HG03432 (cell line): ENCODE data around the gene PARS2.

Experiments used
- ATAC-seq: cut with Tn5 transposase; IDR thresholded peaks from one replicate; pipeline ENCODE4 v1.9.1; 2021; ENCODE audit warnings: mild to moderate bottlenecking, moderate library complexity; ENCODE audit not compliant: unreplicated experiment

The PARS2 gene

DNA sequence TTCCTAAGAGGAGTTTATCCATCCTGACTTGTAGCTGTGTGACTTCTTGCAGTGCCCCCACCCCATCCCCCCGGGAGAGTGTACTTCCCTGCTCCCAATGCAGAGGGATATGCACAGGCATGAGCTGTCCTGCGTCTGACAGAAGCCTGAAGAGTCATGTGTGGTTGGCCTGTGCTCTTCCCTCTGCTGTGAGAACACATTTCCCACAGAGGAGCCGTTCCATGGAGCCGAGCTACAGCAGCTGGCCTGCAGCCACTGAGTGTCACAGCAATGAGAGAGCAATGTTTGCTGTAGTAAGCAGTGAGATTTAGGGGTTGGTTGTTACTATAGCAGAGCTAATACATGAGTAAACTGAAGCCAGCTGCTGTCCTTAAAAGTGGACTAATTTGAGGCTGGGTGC lies 22.0 kb downstream of the PARS2 start:
- ATAC-seq, result no peak

DNA sequence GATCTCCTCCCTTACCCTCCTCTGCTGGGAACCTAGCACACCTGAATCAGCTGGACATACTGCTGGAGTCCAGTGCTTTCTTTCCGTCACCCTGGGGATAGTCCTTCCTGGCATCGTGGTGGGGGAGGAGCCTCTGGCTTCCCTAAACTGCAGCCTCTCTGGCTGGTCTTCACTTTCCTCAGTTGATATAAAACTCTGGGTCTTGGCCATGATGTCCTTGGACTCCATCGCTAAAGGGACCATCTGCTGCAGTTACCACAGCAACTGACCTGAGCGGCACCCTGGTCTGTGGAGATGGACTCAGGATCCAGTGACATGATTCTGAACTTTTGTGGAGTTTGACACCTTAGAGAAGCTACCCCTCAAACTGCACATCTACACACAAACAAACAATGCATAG lies 22.8 kb downstream of the PARS2 start:
- no peak for ATAC-seq

GRCh38 chr1:54738244-54738643 lies 26.1 kb downstream of the PARS2 start:
- ATAC-seq, result no peak

DNA sequence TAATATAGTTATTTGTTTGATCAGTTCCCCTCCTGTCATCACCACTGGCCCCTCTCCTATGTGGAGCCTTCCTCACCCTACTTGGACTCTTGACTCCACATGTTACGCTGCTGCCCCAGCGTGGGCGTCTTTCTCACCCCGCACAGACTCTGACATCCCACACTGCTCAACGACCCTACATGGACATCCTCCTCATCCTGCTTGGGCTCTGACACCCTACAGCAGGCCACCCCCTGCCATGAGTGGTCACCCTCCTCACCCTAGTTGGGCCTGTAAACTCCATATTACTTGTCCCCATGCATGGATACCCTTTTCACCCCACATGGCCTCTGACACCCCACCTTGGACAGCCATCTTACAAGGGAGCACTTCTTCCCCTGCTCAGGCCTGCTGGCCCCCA lies 27.6 kb downstream of the PARS2 start:
- ATAC-seq, result no peak

- ATAC-seq, result no peak
Measured at GRCh38 chr1:54728027-54728426, 36.3 kb downstream of the PARS2 start.

DNA sequence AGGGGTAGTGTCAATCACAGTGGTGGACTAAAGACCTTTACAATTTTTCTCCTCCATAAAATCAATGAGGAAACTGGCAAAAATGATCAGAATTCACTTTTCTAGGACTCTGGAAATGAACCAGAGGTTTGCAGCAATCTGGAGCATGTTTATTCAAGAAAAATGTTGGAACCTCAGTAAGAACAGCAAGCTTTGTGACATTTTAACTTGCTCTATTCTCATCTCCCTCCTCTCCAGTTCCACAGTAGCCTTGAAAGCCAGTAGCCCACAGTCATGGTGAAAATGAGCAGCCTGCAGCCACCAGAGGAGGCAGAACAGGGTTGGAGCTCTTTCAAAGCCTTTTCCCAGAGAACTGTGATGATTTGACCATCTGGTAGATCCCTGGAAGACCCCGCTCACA lies 39.6 kb downstream of the PARS2 start:
- no peak for ATAC-seq

DNA sequence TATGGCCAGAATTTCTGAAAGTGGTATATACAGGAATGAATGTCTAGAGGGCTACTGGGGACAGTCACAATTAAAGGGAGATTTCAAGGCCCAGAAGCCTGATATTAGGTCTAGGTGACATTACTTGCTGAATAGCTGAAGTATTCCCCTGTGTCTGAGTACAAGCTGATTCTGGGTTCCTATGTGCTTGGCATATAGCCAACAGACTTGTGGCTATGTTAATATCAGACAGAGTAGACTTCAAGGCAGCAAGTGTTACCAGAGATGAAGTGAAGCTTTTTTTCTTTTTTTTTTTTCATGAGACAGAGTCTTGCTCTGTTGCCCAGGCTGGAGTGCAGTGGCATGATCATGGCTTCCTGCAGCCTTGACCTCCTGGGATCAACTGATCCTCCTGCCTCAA lies 40.3 kb downstream of the PARS2 start:
- ATAC-seq, result no peak

- ATAC-seq, result no peak
Measured at GRCh38 chr1:54721719-54722118, 42.6 kb downstream of the PARS2 start.

DNA sequence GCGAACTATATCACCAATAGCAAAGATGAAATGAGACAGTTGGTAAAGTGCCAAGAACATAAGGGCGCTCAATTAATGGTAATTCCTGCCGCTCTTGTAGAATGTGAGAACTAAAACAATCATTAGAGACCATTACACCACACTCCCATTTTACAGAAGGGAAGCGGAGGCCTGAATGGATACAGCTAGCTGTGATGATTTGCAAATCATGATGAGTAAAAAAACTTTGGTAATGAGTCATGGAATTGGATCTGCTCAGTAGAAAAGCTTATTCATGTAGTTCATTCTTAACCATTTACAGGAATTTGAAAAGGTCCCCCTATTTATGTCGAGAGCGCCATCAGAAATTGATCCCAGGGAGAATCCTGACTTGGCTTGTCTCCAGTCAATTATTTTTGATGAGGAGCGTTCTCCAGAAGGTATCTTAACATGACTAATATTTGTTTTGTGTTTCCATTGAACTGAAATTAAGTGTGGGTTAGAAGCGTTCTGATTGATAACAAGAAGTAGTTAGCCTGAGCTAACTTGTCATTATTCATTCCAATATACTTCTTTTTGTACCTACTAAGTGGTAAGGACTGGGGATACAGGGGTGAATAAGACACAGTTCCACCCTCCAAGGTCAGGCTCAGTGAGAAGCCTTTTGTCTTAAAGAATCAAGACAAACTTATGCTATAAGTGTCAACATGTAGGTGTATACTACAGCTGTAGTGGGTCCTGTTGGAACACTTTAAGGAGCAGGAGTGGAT lies 47.9 kb downstream of the PARS2 start:
- ATAC-seq, result no peak

GRCh38 chr1:54715493-54716298 lies 48.6 kb downstream of the PARS2 start, which contains the start of gene TTC4:
Gene TTC4 (plus strand): TSS chr1:54715861. CDS start chr1:54715909, 48 bp downstream.
- ATAC-seq, result peak; percentile 99

DNA sequence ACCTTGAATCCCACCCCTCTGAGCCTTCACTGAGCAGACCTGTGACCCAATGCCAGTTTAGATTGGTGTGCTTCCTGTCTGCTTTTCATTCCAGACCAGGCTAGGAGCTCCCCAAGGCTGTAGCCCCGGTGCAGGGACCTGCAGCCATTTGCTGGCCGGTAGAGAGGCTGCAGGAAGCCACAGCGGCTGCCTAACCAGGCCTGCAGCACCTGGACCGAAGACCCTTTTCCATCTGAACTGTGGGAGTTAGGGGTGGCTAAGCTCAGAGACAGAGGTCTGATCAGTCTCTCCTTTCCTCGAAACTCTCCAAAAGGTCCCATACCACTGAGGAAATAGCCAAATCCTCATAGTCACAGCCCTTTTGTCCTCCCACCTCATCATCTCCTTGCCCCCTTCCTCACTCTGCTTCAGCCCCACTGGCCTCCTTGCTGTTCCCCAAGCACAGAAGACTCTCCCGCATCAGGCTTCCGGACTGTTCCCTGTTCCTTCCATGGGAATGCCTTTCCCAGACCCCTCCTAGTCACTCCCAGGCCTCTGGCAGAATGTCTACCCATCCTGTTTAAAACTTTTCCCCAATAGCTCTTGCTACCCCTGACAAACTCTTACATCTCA lies 49.3 kb downstream of the PARS2 start:
- ATAC-seq, result no peak

DNA sequence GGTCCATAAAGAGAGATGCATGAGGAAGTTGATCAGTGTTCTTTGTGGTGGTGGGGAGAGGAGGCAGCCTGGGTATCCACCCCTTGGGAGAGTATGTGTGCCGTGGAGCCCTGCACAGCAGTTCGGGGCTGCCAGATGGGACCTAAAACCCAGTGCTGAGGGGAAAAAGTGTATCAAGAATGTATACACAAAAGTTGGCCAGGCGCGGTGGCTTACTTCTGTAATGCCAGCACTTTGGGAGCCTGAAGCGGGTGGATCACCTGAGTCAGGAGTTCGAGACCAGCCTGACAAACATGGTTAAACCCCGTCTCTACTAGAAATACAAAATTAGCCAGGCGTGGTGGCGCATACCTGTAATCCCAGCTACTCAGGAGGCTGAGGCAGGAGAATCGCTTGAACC lies 52.8 kb downstream of the PARS2 start:
- no peak for ATAC-seq

DNA sequence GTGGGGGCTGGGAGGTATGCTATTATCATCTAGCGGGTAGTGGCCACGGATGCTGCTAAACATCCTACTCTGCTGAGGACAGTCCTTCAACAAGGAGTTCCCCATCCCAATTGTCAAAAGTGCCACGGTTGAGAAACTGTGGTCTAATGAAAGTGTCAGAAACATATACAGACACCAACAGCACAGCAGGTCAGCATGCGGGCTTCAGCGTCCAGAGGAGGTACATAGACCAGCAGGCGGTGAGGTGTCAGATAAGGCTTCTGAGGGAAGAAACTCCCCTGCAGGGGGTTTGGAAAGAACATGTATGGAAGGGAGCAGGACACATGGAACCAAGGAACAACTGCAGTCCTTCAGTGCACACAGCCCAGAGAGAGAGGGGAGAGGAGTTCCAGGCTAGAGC lies 53.5 kb downstream of the PARS2 start:
- ATAC-seq, result no peak

DNA sequence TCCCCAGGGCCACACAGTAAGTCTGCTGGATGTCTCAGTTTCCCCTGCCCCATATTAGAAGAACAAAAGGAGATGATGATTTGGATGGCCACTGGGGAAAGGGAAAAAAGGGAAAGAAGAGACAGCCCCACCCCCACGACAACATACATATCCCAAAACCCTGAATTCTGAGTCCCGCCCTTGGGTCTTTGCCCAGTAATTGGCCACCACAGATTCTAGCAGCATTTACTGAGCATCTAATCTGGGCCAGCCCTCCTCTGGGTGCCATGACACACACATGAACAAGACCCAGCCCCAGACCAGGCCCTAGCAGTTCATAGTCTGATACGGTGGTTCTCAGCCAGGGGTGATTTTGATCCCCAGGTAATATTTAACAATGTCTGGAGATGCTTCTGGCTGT lies 53.9 kb downstream of the PARS2 start:
- no peak for ATAC-seq

- ATAC-seq, result no peak
Measured at GRCh38 chr1:54709547-54710292, 54.6 kb downstream of the PARS2 start.

DNA sequence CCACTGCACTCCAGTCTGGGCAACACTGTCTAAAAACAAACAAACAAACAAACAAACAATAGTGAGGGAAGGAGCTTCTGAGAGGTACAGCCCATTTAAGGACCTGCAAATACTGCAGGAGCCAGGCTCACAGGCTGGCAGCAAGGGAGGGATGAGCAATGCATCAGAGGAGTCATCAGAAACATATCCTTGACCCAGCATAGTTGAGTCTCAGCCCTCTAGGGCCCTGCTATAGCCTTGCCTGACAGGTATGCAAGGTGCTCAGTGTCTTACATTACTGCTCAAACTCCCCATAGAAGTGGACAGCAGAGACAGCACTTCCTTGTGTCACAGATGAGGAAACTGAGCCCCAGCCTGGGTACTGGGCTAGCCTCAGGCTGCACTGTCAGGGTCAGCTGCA lies 55.9 kb downstream of the PARS2 start:
- ATAC-seq, result no peak
